Measurements from ENCODE around the gene TPPP2. TPM values are rescaled to one million over a fixed set of nuclear protein-coding genes. Genes with fewer than 3 reads are reported as not detected.

TPPP2 gene
- total RNA-seq (2012; rRNA removed), result not detected in 2 replicates
- not detected in 2 replicates for polyA plus RNA-seq (2012; rRNA removed)
- not detected in 2 replicates for polyA plus RNA-seq (2012; cell fraction: cytosol; rRNA removed)
- not detected in 2 replicates for polyA plus RNA-seq (2012; cell fraction: nucleus; rRNA removed; ENCODE audit: low replicate concordance)
- not detected for Bru-seq, nascent RNA
- not detected for BruChase-seq, experiment 1, labeled RNA remaining after a 6-hour chase
- not detected for BruChase-seq, experiment 2, labeled RNA remaining after a 2-hour chase
- long read RNA-seq, result 0 reads

DNA sequence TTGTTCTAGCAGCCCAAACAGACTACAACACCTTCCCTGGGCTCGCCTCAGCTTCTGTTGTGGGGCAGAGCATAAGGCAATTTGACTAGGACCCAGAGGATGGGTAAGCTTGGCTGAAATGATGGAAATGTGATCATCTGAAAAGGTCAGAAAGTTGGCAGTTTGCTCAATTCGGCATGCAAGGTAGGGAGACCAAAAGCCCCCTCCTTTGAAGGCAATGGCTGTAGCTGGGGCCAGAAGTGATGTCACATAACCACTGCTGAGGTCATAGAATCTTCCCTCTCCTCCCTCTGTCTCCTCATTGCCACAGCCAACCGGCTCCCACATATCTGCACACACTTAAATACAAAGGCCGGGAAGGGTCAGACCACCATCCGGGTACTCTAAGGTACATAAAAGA lies at the start of gene TPPP2:
Gene TPPP2, plus strand, starts transcription at position 301 of the 400 bp plus-strand sequence. CDS start 365 bp downstream, outside the sequence.
- Histone ChIP-seq H3K4me1 (ENCODE audit: control insufficient read depth, insufficient read depth, low read length) (no peaks in the 10 kb centered on the region), H3K4ac (ENCODE audit: low read depth, low read length) (no peak within 1 kb of the TSS), H4K8ac (ENCODE audit: low read depth in 2 of 2, low read length in 2 of 2) (no peak within 1 kb of the TSS), H4K91ac (ENCODE audit: insufficient read depth, low read depth, low read length) (no peak within 1 kb of the TSS), H3K79me1 (ENCODE audit: low read depth in 1 of 2, low read length in 2 of 2) (no peaks in the 10 kb centered on the region), H2BK5ac (ENCODE audit: low read depth, low read length, poor library complexity, severe bottlenecking) (no peak within 1 kb of the TSS), H2BK15ac (ENCODE audit: low read depth, low read length) (no peak within 1 kb of the TSS), H3K4me3 (ENCODE audit: insufficient read depth, low read depth, low read length) (no peak within 1 kb of the TSS), H2AFZ (replicated peaks; ENCODE audit: low read length, poor library complexity) (no peak within 1 kb of the TSS), H4K5ac (ENCODE audit: low read depth, low read length) (no peak within 1 kb of the TSS), H3K9me3 (ENCODE audit: control insufficient read depth, insufficient read depth, low read length) (no peaks in the 10 kb centered on the region), H3K9ac (ENCODE audit: low read depth, low read length) (no peak within 1 kb of the TSS), H3K27ac (ENCODE audit: insufficient read depth, low read length) (no peak within 1 kb of the TSS), H3K18ac (ENCODE audit: low read depth, low read length) (no peak within 1 kb of the TSS), H3K4me2 (ENCODE audit: low read depth, low read length) (no peak within 1 kb of the TSS), H3K56ac (ENCODE audit: extremely low read depth, insufficient read depth, low read length) (no peak within 1 kb of the TSS), H2BK120ac (ENCODE audit: low read depth, low read length) (no peak within 1 kb of the TSS), H3K27me3 (ENCODE audit: control insufficient read depth, insufficient read depth, low read length) (peaks cover 62% of the 10 kb centered on the region), H3K23ac (ENCODE audit: low read depth, low read length) (no peak within 1 kb of the TSS), H3K9me1 (ENCODE audit: insufficient read depth, low read length) (no peaks in the 10 kb centered on the region), H2BK20ac (ENCODE audit: low read depth, low read length) (no peak within 1 kb of the TSS), H3K14ac (replicated peaks; ENCODE audit: low read depth, low read length) (no peak within 1 kb of the TSS), H3K36me3 (ENCODE audit: control insufficient read depth, insufficient read depth, low read length) (no peaks in the 10 kb centered on the region), H4K20me1 (ENCODE audit: insufficient read depth, low read length) (no peaks in the 10 kb centered on the region), H2AK9ac (replicated peaks; ENCODE audit: low read depth, low read length, poor library complexity) (no peak within 1 kb of the TSS), H2AK5ac (ENCODE audit: low read depth, low read length) (no peak within 1 kb of the TSS)
- no TSS peak for BruUV-seq (replicated peaks)
- DNase-seq (no peak), ATAC-seq (ENCODE audit: low read depth) (no peak)
- ChIA-PET CTCF (no interaction called here), POLR2A (ENCODE audit: unreplicated experiment) (no interaction called here)
- in situ Hi-C loops (cut with MboI; ENCODE audit: low sequenced_read_pairs), result no loop called here
- TF ChIP-seq RAD21 (IDR thresholded peaks at IDR 0.05; ENCODE audit: low read length) (no peak), POLR2A (IDR thresholded peaks at IDR 0.05; ENCODE audit: low read depth, low read length) (no peak), RCOR1 (IDR thresholded peaks at IDR 0.05; ENCODE audit: insufficient replicate concordance, low read length) (no peak), ELK1 (IDR thresholded peaks at IDR 0.05; ENCODE audit: borderline replicate concordance, low read depth, low read length) (no peak), CEBPB (IDR thresholded peaks at IDR 0.05; ENCODE audit: low read depth, low read length) (no peak), MXI1 (IDR thresholded peaks at IDR 0.05; ENCODE audit: borderline replicate concordance, low read depth, low read length) (no peak), RFX5 (IDR thresholded peaks at IDR 0.05; ENCODE audit: low read depth, low read length) (no peak)
- TF ChIP-seq, protein P1, sequence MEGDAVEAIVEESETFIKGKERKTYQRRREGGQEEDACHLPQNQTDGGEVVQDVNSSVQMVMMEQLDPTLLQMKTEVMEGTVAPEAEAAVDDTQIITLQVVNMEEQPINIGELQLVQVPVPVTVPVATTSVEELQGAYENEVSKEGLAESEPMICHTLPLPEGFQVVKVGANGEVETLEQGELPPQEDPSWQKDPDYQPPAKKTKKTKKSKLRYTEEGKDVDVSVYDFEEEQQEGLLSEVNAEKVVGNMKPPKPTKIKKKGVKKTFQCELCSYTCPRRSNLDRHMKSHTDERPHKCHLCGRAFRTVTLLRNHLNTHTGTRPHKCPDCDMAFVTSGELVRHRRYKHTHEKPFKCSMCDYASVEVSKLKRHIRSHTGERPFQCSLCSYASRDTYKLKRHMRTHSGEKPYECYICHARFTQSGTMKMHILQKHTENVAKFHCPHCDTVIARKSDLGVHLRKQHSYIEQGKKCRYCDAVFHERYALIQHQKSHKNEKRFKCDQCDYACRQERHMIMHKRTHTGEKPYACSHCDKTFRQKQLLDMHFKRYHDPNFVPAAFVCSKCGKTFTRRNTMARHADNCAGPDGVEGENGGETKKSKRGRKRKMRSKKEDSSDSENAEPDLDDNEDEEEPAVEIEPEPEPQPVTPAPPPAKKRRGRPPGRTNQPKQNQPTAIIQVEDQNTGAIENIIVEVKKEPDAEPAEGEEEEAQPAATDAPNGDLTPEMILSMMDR (conservative IDR thresholded peaks at IDR 0.05; ENCODE audit: low read depth, low read length), result no peak
- WGBS, 2 experiments (ENCODE audit: extremely low coverage in 2 of 2, insufficient read length in 1 of 2), result no CpG with 5 or more reads among the region's 5 CpGs
- dilution Hi-C loops (cut with HindIII; ENCODE audit: low sequenced_read_pairs, unreplicated experiment), result no loop called here
- intact Hi-C loops (cut with micrococcal nuclease), result no loop called here

Measured in IMR-90 (cell line).